GM12801 (cell line): ENCODE results near the gene CHST7.

Source experiments
- CTCF ChIP-seq: IDR thresholded peaks from one replicate; pipeline ENCODE4 v1.5.1; 2011; ENCODE audit warnings: control low read depth; ENCODE audit not compliant: insufficient read length; ENCODE audit errors: extremely low read depth

CHST7 gene

GRCh38 chrX:46551494-46552128, 22.0 kb upstream of the CHST7 start:
- no peak for TF ChIP-seq CTCF

GRCh38 chrX:46553935-46554334, 19.6 kb upstream of the CHST7 start:
- TF ChIP-seq CTCF = no peak

- no peak for TF ChIP-seq CTCF
These were observed 18.6 kb upstream of the CHST7 start for GRCh38 chrX:46554942-46555341.

- no peak for TF ChIP-seq CTCF
These were observed 14.5 kb upstream of the CHST7 start for GRCh38 chrX:46559062-46559461.

- TF ChIP-seq CTCF = no peak
These were observed 11.5 kb upstream of the CHST7 start for GRCh38 chrX:46561824-46562657.

GRCh38 chrX:46567388-46567787, 6.2 kb upstream of the CHST7 start:
- no peak for TF ChIP-seq CTCF

- TF ChIP-seq CTCF = no peak
These were observed 3.9 kb upstream of the CHST7 start for GRCh38 chrX:46569621-46570020.
